Naive thymus-derived CD4-positive, alpha-beta T cell (primary cell): ENCODE results near the gene DPEP3. TPM values are rescaled to one million over a fixed set of nuclear protein-coding genes. Genes with fewer than 3 reads are reported as not detected.
"Not testable (repeated sequence)": the region's sequence is repeated elsewhere in the genome, so short reads cannot be mapped to it uniquely, and the experiment has no call there.

Experiments used
- ATAC-seq: fragments of 150-1000 bp; cut with Tn5 transposase; 2 replicates; pipeline ENCODE4 v1.10.0; 2021; ENCODE audit warnings: mild to moderate bottlenecking, moderate library complexity
- CTCF ChIA-PET: fragments of 350-600 bp; sonication (Branson Sonifier 250); formaldehyde crosslinking; loops from one replicate; lab custom pipeline; 2021; ENCODE audit warnings: antibody characterized with exemption; lab: Charles Lee
- POLR2A ChIA-PET: fragments of 350-600 bp; sonication (Branson Sonifier 250); formaldehyde crosslinking; loops from one replicate; lab custom pipeline; 2021; ENCODE audit warnings: antibody characterized with exemption, inconsistent platforms; lab: Charles Lee
- DNase-seq, 9 donors: peaks; one replicate each; pipeline versions ENCODE4 v3.0.0 to v3.0.0-alpha.2; 2020 to 2022; ENCODE audit warnings: mixed read lengths in 1 of 9
- H3K27ac ChIP-seq: one replicate; pipeline ENCODE4 v1.7.0; 2013; ENCODE audit warnings: mild to moderate bottlenecking, low read depth, low read length, moderate library complexity
- H3K27me3 ChIP-seq, 2 donors: one replicate each; pipeline ENCODE4 v1.7.0; 2013; ENCODE audit warnings: low read length in 2 of 2, mild to moderate bottlenecking in 2 of 2, moderate library complexity in 2 of 2; ENCODE audit not compliant: control insufficient read depth in 2 of 2, insufficient read depth in 2 of 2
- H3K36me3 ChIP-seq, 3 experiments: 1 replicate in 2 of 3; 2 replicates in 1 of 3; pipeline ENCODE4 v1.7.0; 2013; ENCODE audit warnings: low read length in 3 of 3, mild to moderate bottlenecking in 3 of 3, moderate library complexity in 1 of 3; ENCODE audit not compliant: insufficient read depth in 3 of 3, control insufficient read depth in 2 of 3
- H3K4me1 ChIP-seq, 2 donors: one replicate each; pipeline ENCODE4 v1.7.0; 2013; ENCODE audit warnings: low read length in 2 of 2, mild to moderate bottlenecking in 2 of 2, moderate library complexity in 1 of 2; ENCODE audit not compliant: control insufficient read depth in 2 of 2, insufficient read depth in 2 of 2
- H3K4me3 ChIP-seq: 2 replicates; pipeline ENCODE4 v1.7.0; 2013; ENCODE audit warnings: mild to moderate bottlenecking, low read length
- H3K9me3 ChIP-seq, 3 experiments: 1 replicate in 2 of 3; 2 replicates in 1 of 3; pipeline ENCODE4 v1.7.0; 2013; ENCODE audit warnings: low read length in 3 of 3; ENCODE audit not compliant: control insufficient read depth in 2 of 3
- H3K27ac Mint-ChIP-seq, 9 donors: one replicate each; pipeline ENCODE4 v1.8.0; 2020 to 2022; ENCODE audit warnings: mixed read lengths in 9 of 9, mild to moderate bottlenecking in 8 of 9, moderate library complexity in 5 of 9, inconsistent platforms in 2 of 9
- H3K27me3 Mint-ChIP-seq, 5 donors: one replicate each; pipeline ENCODE4 v1.8.0; 2021 to 2022; ENCODE audit warnings: mixed read lengths in 5 of 5, mild to moderate bottlenecking in 1 of 5
- H3K36me3 Mint-ChIP-seq, 5 donors: one replicate each; pipeline ENCODE4 v1.8.0; 2020 to 2022; ENCODE audit warnings: mixed read lengths in 5 of 5, mild to moderate bottlenecking in 3 of 5, inconsistent platforms in 1 of 5
- H3K4me1 Mint-ChIP-seq, 7 donors: one replicate each; pipeline ENCODE4 v1.8.0; 2020 to 2022; ENCODE audit warnings: mixed read lengths in 7 of 7, mild to moderate bottlenecking in 3 of 7, inconsistent platforms in 1 of 7
- H3K4me3 Mint-ChIP-seq, 10 donors: one replicate each; pipeline ENCODE4 v1.8.0; 2020 to 2022; ENCODE audit warnings: mild to moderate bottlenecking in 10 of 10, mixed read lengths in 10 of 10, moderate library complexity in 6 of 10, inconsistent platforms in 2 of 10
- H3K9me3 Mint-ChIP-seq, 11 donors: one replicate each; pipeline ENCODE4 v1.8.0; 2020 to 2022; ENCODE audit warnings: mixed read lengths in 11 of 11, mild to moderate bottlenecking in 4 of 11, inconsistent platforms in 1 of 11, moderate library complexity in 1 of 11
- intact Hi-C, 2 donors: fragments of 100-400 bp; cut with micrococcal nuclease; formaldehyde crosslinking; loops; one replicate each; pipeline ENCODE4 v1.15.1; 2023
- polyA plus RNA-seq, 2 donors: library from polyadenylated mRNA; unstranded; fragments of 300-500 nt; fragmentation: Illumina TruSeq; gene quantifications; one replicate each; pipeline ENCODE4 v1.2.3, GENCODE V29; 2021
- total RNA-seq, 6 experiments: library from RNA in 5 of 6; stranded (reverse) in 5 of 6; gene quantifications; 1 replicate in 5 of 6; 2 replicates in 1 of 6; pipeline ENCODE4 v1.2.3 and lab custom pipeline; 2021 to 2026

Gene DPEP3
- total and polyA plus RNA-seq, 7 experiments from 2014 or later: 0.10 to 2.3 (median 1.6) TPM

GRCh38 chr16:67937713-67938112, 42.6 kb downstream of the DPEP3 start:
- H3K27ac Mint-ChIP-seq: peak overlapping the region in 6 of 9 donors; percentile 87 to 99 (median 98)
- DNase-seq: not testable (repeated sequence)

GRCh38 chr16:67936880-67937605, 43.3 kb downstream of the DPEP3 start:
- ATAC-seq (peak; percentile 61), DNase-seq (peak in 4 of 9 donors; percentile 48 to 84 (median 82))
- H3K27me3 ChIP-seq: no peaks in the 10 kb centered on the region
- peak overlapping the region; percentile 89 to 100 (median 100) for H3K4me3 Mint-ChIP-seq
- H3K9me3 ChIP-seq: no peaks in the 10 kb centered on the region
- CTCF ChIA-PET: interaction anchor here (0.6 to 1.3 kb wide), 4 partner anchors 33 to 417 kb away, joined by 3 to 4 read pairs (median 3); no protein-coding TSS in a partner anchor
- H3K27me3 Mint-ChIP-seq: peaks cover 0 to 3% (median 0%) of the 10 kb centered on the region in 5 donors
- intact Hi-C loops: loop anchor here (1.0 to 5.0 kb wide), 11 partner anchors 46 to 456 kb away; partner anchors contain the start of genes CTCF (in 2 of the 2), PRMT7 (in 2 of the 2), SLC7A6OS (in 2 of the 2) and ACD (in 1 of the 2)
- H3K9me3 Mint-ChIP-seq: no peaks in the 10 kb centered on the region
- H3K27ac ChIP-seq: peak overlapping the region; percentile 77
- peak overlapping the region; percentile 87 to 99 (median 99) for H3K27ac Mint-ChIP-seq
- peaks cover 30 to 59% (median 44%) of the 10 kb centered on the region in 7 donors for H3K4me1 Mint-ChIP-seq
- POLR2A ChIA-PET: interaction anchor here (0.6 to 4.5 kb wide), 25 partner anchors 10 to 421 kb away, joined by 3 to 35 read pairs (median 4); partner anchors contain the start of genes C16orf86, DDX28, DPEP2 and DUS2
- H3K36me3 Mint-ChIP-seq: peaks cover 5 to 26% (median 7%) of the 10 kb centered on the region in 5 donors
- H3K4me1 ChIP-seq: peaks cover 21 to 42% of the 10 kb centered on the region in 2 donors
- H3K36me3 ChIP-seq: peaks cover 19 to 40% (median 20%) of the 10 kb centered on the region in 3 experiments
- H3K4me3 ChIP-seq: peak overlapping the region; percentile 99

More at GRCh38 chr16:67937713-67938112, 42.6 kb downstream of the DPEP3 start:
- not testable (repeated sequence) for H3K4me3 ChIP-seq, H3K27me3 ChIP-seq, H3K9me3 Mint-ChIP-seq, H3K27me3 Mint-ChIP-seq, H3K9me3 ChIP-seq, ATAC-seq
- Mint-ChIP-seq H3K36me3 (peaks cover 5 to 22% (median 7%) of the 10 kb centered on the region in 5 donors), H3K4me1 (peaks cover 32 to 62% (median 46%) of the 10 kb centered on the region in 7 donors), H3K4me3 (peak overlapping the region in 7 of 10 donors; percentile 89 to 100 (median 100))
- peaks cover 21 to 42% of the 10 kb centered on the region in 2 donors for H3K4me1 ChIP-seq
- peak overlapping the region; percentile 77 for H3K27ac ChIP-seq
- H3K36me3 ChIP-seq: peaks cover 19 to 37% (median 20%) of the 10 kb centered on the region in 3 experiments
- ChIA-PET POLR2A (interaction anchor here (0.6 to 4.5 kb wide), 10 partner anchors 28 to 422 kb away, joined by 3 to 35 read pairs (median 5); partner anchors contain the start of genes NUTF2 and THAP11), CTCF (interaction anchor here (0.6 to 0.7 kb wide), 5 partner anchors 60 to 1399 kb away, joined by 3 to 4 read pairs (median 4); no protein-coding TSS in a partner anchor)
- intact Hi-C loops: loop anchor here (2.0 to 5.0 kb wide), 4 partner anchors 277 to 375 kb away; partner anchors contain the start of genes PRMT7 (in 2 of the 2), SLC7A6OS (in 2 of the 2), ACD (in 1 of the 2) and CTCF (in 1 of the 2)

GRCh38 chr16:67936124-67936879, 44.0 kb downstream of the DPEP3 start, which contains the start of gene PSMB10:
Gene PSMB10 (minus strand): TSS chr16:67936850. CDS start chr16:67936749, 101 bp downstream.
- H3K27me3 Mint-ChIP-seq: peaks cover 0 to 3% (median 0%) of the 10 kb centered on the region in 5 donors
- Histone ChIP-seq H3K4me3 (peak within 1 kb of the TSS; percentile 99), H3K27ac (peak within 1 kb of the TSS; percentile 77), H3K4me1 (peaks cover 21 to 35% of the 10 kb centered on the region in 2 donors), H3K9me3 (no peaks in the 10 kb centered on the region), H3K27me3 (no peaks in the 10 kb centered on the region), H3K36me3 (peaks cover 19 to 47% (median 20%) of the 10 kb centered on the region in 3 experiments)
- H3K9me3 Mint-ChIP-seq: no peaks in the 10 kb centered on the region
- peak within 1 kb of the TSS; percentile 89 to 100 (median 100) for H3K4me3 Mint-ChIP-seq
- ChIA-PET CTCF (interaction anchor here (0.9 to 2.7 kb wide), 5 partner anchors 33 to 415 kb away, joined by 3 to 11 read pairs (median 3); partner anchors contain the start of genes NRN1L and NUTF2), POLR2A (interaction anchor here (0.6 to 4.5 kb wide), 42 partner anchors 10 to 380 kb away, joined by 3 to 35 read pairs (median 4); partner anchors contain the start of genes C16orf86, CTCF, DDX28 and DPEP2)
- DNase-seq (peak in 7 of 9 donors; percentile 24 to 86 (median 76)), ATAC-seq (peak; percentile 4)
- peaks cover 5 to 27% (median 7%) of the 10 kb centered on the region in 5 donors for H3K36me3 Mint-ChIP-seq
- H3K4me1 Mint-ChIP-seq: peaks cover 28 to 52% (median 36%) of the 10 kb centered on the region in 7 donors
- intact Hi-C loops: loop anchor here (1.0 to 5.0 kb wide), 11 partner anchors 47 to 455 kb away; partner anchors contain the start of genes CTCF (in 2 of the 2), PRMT7 (in 2 of the 2), SLC7A6OS (in 2 of the 2) and ACD (in 1 of the 2)
- peak within 1 kb of the TSS; percentile 87 to 99 (median 99) for H3K27ac Mint-ChIP-seq

GRCh38 chr16:67935402-67936123, 44.7 kb downstream of the DPEP3 start:
- no peaks in the 10 kb centered on the region for H3K9me3 Mint-ChIP-seq
- DNase-seq: peak; percentile 71 to 95 (median 91)
- intact Hi-C loops: loop anchor here (1.0 to 5.0 kb wide), 21 partner anchors 33 to 454 kb away; partner anchors contain the start of genes ACD (in 2 of the 2), ATP6V0D1 (in 2 of the 2), CTCF (in 2 of the 2) and EDC4 (in 2 of the 2)
- no peaks in the 10 kb centered on the region for H3K27me3 ChIP-seq
- ChIA-PET CTCF (interaction anchor here (0.8 to 2.7 kb wide), 6 partner anchors 34 to 414 kb away, joined by 3 to 11 read pairs (median 4); partner anchors contain the start of genes NFATC3, NRN1L and NUTF2), POLR2A (interaction anchor here (0.6 to 4.5 kb wide), 35 partner anchors 11 to 380 kb away, joined by 3 to 35 read pairs (median 5); partner anchors contain the start of genes C16orf86, CARMIL2, CTCF and DDX28)
- H3K4me1 Mint-ChIP-seq: peaks cover 28 to 48% (median 35%) of the 10 kb centered on the region in 7 donors
- peaks cover 5 to 27% (median 7%) of the 10 kb centered on the region in 5 donors for H3K36me3 Mint-ChIP-seq
- H3K36me3 ChIP-seq: peaks cover 19 to 55% (median 20%) of the 10 kb centered on the region in 3 experiments
- peak overlapping the region; percentile 77 for H3K27ac ChIP-seq
- H3K4me3 ChIP-seq: peak overlapping the region; percentile 99
- peaks cover 21 to 32% of the 10 kb centered on the region in 2 donors for H3K4me1 ChIP-seq
- H3K27me3 Mint-ChIP-seq: peaks cover 0 to 3% (median 0%) of the 10 kb centered on the region in 5 donors
- no peaks in the 10 kb centered on the region for H3K9me3 ChIP-seq
- H3K4me3 Mint-ChIP-seq: peak overlapping the region; percentile 89 to 100 (median 100)
- H3K27ac Mint-ChIP-seq: peak overlapping the region; percentile 87 to 99 (median 99)
- ATAC-seq: peak; percentile 96

GRCh38 chr16:67935101-67935401, 45.2 kb downstream of the DPEP3 start:
- H3K4me3 Mint-ChIP-seq: peak overlapping the region; percentile 73 to 100 (median 100)
- H3K9me3 ChIP-seq: no peaks in the 10 kb centered on the region
- ChIA-PET POLR2A (interaction anchor here (1.0 to 4.5 kb wide), 24 partner anchors 11 to 379 kb away, joined by 3 to 35 read pairs (median 6); partner anchors contain the start of genes CARMIL2, DPEP2, EDC4 and NFATC3), CTCF (interaction anchor here (0.8 to 2.7 kb wide), 5 partner anchors 48 to 414 kb away, joined by 3 to 11 read pairs (median 4); partner anchors contain the start of genes NFATC3, NRN1L and NUTF2)
- H3K27me3 Mint-ChIP-seq: peaks cover 0 to 3% (median 0%) of the 10 kb centered on the region in 5 donors
- H3K36me3 Mint-ChIP-seq: peaks cover 5 to 24% (median 7%) of the 10 kb centered on the region in 5 donors
- H3K4me3 ChIP-seq: peak overlapping the region; percentile 99
- peak overlapping the region; percentile 77 for H3K27ac ChIP-seq
- no peak for ATAC-seq
- no peak for DNase-seq
- peaks cover 21 to 26% of the 10 kb centered on the region in 2 donors for H3K4me1 ChIP-seq
- no peaks in the 10 kb centered on the region for H3K27me3 ChIP-seq
- no peaks in the 10 kb centered on the region for H3K9me3 Mint-ChIP-seq
- peaks cover 23 to 43% (median 30%) of the 10 kb centered on the region in 7 donors for H3K4me1 Mint-ChIP-seq
- H3K36me3 ChIP-seq: peaks cover 19 to 60% (median 20%) of the 10 kb centered on the region in 3 experiments
- intact Hi-C loops: loop anchor here (1.0 to 5.0 kb wide), 16 partner anchors 33 to 454 kb away; partner anchors contain the start of genes EDC4 (in 2 of the 2), PRMT7 (in 2 of the 2), PSKH1 (in 2 of the 2) and SLC12A4 (in 2 of the 2)
- peak overlapping the region; percentile 87 to 99 (median 99) for H3K27ac Mint-ChIP-seq
